Kidney (tissue), 14 donors: ENCODE results near the gene SLC43A1. TPM values are rescaled to one million over a fixed set of nuclear protein-coding genes. Genes with fewer than 3 reads are reported as not detected.

Source experiments
- DNase-seq, 5 donors: peaks; one replicate each; pipeline ENCODE4 v3.0.0-alpha.2; 2013 to 2020
- FAIRE-seq: peaks from 2 replicates; lab custom pipeline; 2012; peaks lifted over from hg19 to GRCh38; lab: Jason Lieb, UNC
- H3K27ac ChIP-seq, 2 donors: one replicate each; pipeline ENCODE4 v1.7.0; 2013; ENCODE audit warnings: low read depth in 2 of 2, low read length in 2 of 2, inconsistent platforms in 1 of 2
- H3K27me3 ChIP-seq: one replicate; pipeline ENCODE4 v1.7.1; 2013; ENCODE audit warnings: low read length, inconsistent platforms; ENCODE audit not compliant: control insufficient read depth, insufficient read depth
- H3K36me3 ChIP-seq, 3 donors: one replicate each; pipeline versions ENCODE4 v1.7.0 to v1.7.1; 2013; ENCODE audit warnings: low read length in 3 of 3, control low read depth in 1 of 3, inconsistent platforms in 1 of 3; ENCODE audit not compliant: insufficient read depth in 3 of 3, control insufficient read depth in 2 of 3
- H3K4me1 ChIP-seq, 3 donors: one replicate each; pipeline versions ENCODE4 v1.7.0 to v1.7.1; 2013; ENCODE audit warnings: low read length in 3 of 3, inconsistent platforms in 1 of 3, low read depth in 1 of 3; ENCODE audit not compliant: control insufficient read depth in 2 of 3, insufficient read depth in 2 of 3
- H3K4me3 ChIP-seq, 3 donors: one replicate each; pipeline versions ENCODE4 v1.7.0 to v1.8.1; 2013; ENCODE audit warnings: low read length in 3 of 3, control low read depth in 1 of 3, inconsistent platforms in 1 of 3
- H3K9ac ChIP-seq, 3 donors: one replicate each; pipeline versions ENCODE4 v1.7.0 to v1.7.1; 2013; ENCODE audit warnings: low read length in 3 of 3, control low read depth in 1 of 3, inconsistent platforms in 1 of 3
- H3K9me3 ChIP-seq, 3 donors: one replicate each; pipeline versions ENCODE4 v1.7.0 to v1.7.1; 2013; ENCODE audit warnings: low read length in 3 of 3, control low read depth in 1 of 3, inconsistent platforms in 1 of 3; ENCODE audit not compliant: control insufficient read depth in 2 of 3, insufficient read depth in 1 of 3
- CTCF ChIP-seq: IDR thresholded peaks from 3 replicates; pipeline ENCODE4 v1.5.1; 2012; ENCODE audit warnings: mild to moderate bottlenecking, moderate library complexity, borderline replicate concordance; ENCODE audit not compliant: insufficient read depth; ENCODE audit errors: extremely low read depth
- intact Hi-C: fragments of 100-400 bp; cut with DNase I; formaldehyde crosslinking; loops from one replicate; pipeline ENCODE4 v1.11.1; 2022
- polyA plus RNA-seq: library from polyadenylated mRNA; stranded (reverse); fragments of 350-450 nt; fragmentation: Illumina TruSeq; extraction: RNeasy Lipid Tissue Mini Kit (QIAGEN cat#74804); gene quantifications from one replicate; pipeline ENCODE4 v1.2.3, GENCODE V29; 2014; ENCODE audit warnings: low read depth, low replicate concordance; ENCODE audit not compliant: insufficient read depth
- total RNA-seq: library from RNA; stranded (reverse); fragmentation: NEBNext Ultra II Directional; extraction: Animal tissue kit (Norgen Biotek cat#: 25700); gene quantifications from one replicate; pipeline ENCODE4 v1.2.1, GENCODE V29; 2021
- donor health status: control.
- donor health status: control.
- donor health status: control.
- donor health status: control.
- donor health status: control.
- donor health status: DM: yes; HTN: yes; CAD: no.
- donor health status: Normal renal cell carcinoma (clear cell type).

Gene SLC43A1
- total and polyA plus RNA-seq, 2 donors from 2014 or later = 4.1 to 16.6 TPM

GRCh38 chr11:57460758-57461749 is 54.4 kb downstream of the SLC43A1 start:
- intact Hi-C loops = no loop called here
- TF ChIP-seq CTCF = no peak
- Histone ChIP-seq H3K4me1 (peaks cover 0 to 19% (median 9%) of the 10 kb centered on the region in 3 donors), H3K9me3 (no peaks in the 10 kb centered on the region), H3K36me3 (no peaks in the 10 kb centered on the region), H3K9ac (no peak overlapping the region), H3K4me3 (peak overlapping the region in 1 of 3 donors; percentile 37), H3K27me3 (peaks cover 22% of the 10 kb centered on the region), H3K27ac (no peak overlapping the region)
- DNase-seq = peak in 4 of 5 donors; percentile 38 to 81 (median 60)
- no peak for FAIRE-seq

- H3K27me3 ChIP-seq = peaks cover 22% of the 10 kb centered on the region
- H3K4me1 ChIP-seq = peaks cover 0 to 19% (median 9%) of the 10 kb centered on the region in 3 donors
- no peak within 1 kb of the TSS for H3K27ac ChIP-seq
- H3K36me3 ChIP-seq = no peaks in the 10 kb centered on the region
- FAIRE-seq (no peak), DNase-seq (peak; percentile 70 to 81 (median 78))
- TF ChIP-seq CTCF = no peak
- no peaks in the 10 kb centered on the region for H3K9me3 ChIP-seq
- intact Hi-C loops = no loop called here
- H3K9ac ChIP-seq = no peak within 1 kb of the TSS
- H3K4me3 ChIP-seq = peak within 1 kb of the TSS; percentile 16 to 54 (median 44)
Observed at GRCh38 chr11:57460022-57460757, 55.3 kb downstream of the SLC43A1 start, which contains the start of gene RTN4RL2. TSS of gene RTN4RL2 (plus strand) at chr11:57460528. CDS start at chr11:57460866, 338 bp downstream.

GRCh38 chr11:57459164-57460021 is 56.1 kb downstream of the SLC43A1 start:
- Histone ChIP-seq H3K9me3 (no peaks in the 10 kb centered on the region), H3K36me3 (no peaks in the 10 kb centered on the region), H3K4me3 (peak overlapping the region in 2 of 3 donors; percentile 42 to 54), H3K27ac (no peak overlapping the region), H3K4me1 (peaks cover 0 to 19% (median 9%) of the 10 kb centered on the region in 3 donors), H3K9ac (no peak overlapping the region), H3K27me3 (peaks cover 22% of the 10 kb centered on the region)
- FAIRE-seq = no peak
- peak in 1 of 5 donors; percentile 83 for DNase-seq
- intact Hi-C loops = loop anchor here (5.0 kb wide), 1 partner anchor 183 kb away; no protein-coding TSS in a partner anchor
- TF ChIP-seq CTCF = no peak
